BLaER1 treated with 17β-estradiol and CSF1 and Interleukin-3, amounts not matched to agents 10 nM and 100 nM (cell line): Measurements from ENCODE around the gene GPER1.

Source experiments
- H3K27ac ChIP-seq, 11 experiments: shearing (Covaris generic); formaldehyde crosslinking; 2 replicates each; pipeline ENCODE4 v1.8.1; 2022
- H3K27me3 ChIP-seq, 11 experiments: shearing (Covaris generic); formaldehyde crosslinking; 2 replicates each; pipeline ENCODE4 v1.8.1; 2022
- H3K36me3 ChIP-seq, 11 experiments: shearing (Covaris generic); formaldehyde crosslinking; 2 replicates each; pipeline ENCODE4 v1.8.1; 2022
- H3K4me1 ChIP-seq, 10 experiments: shearing (Covaris generic); formaldehyde crosslinking; 2 replicates each; pipeline ENCODE4 v1.8.1; 2022
- H3K4me2 ChIP-seq, 11 experiments: shearing (Covaris generic); formaldehyde crosslinking; 2 replicates each; pipeline ENCODE4 v1.8.1; 2022
- H3K4me3 ChIP-seq, 10 experiments: shearing (Covaris generic); formaldehyde crosslinking; 2 replicates each; pipeline ENCODE4 v1.8.1; 2022
- H3K9ac ChIP-seq, 11 experiments: shearing (Covaris generic); formaldehyde crosslinking; 2 replicates each; pipeline ENCODE4 v1.8.1; 2022
- H3K9me3 ChIP-seq, 11 experiments: shearing (Covaris generic); formaldehyde crosslinking; replicated peaks in 1 of 11; 2 replicates each; pipeline ENCODE4 v1.8.1; 2022
- H4K20me1 ChIP-seq, 11 experiments: shearing (Covaris generic); formaldehyde crosslinking; 2 replicates each; pipeline ENCODE4 v1.8.1; 2022
- Cebpa-rat ChIP-seq, 11 experiments: shearing (Covaris generic); IDR thresholded peaks; 2 replicates each; pipeline ENCODE4 v1.8.1; 2022

Gene GPER1

GRCh38 chr7:1052031-1052818 is 35.7 kb upstream of the GPER1 start:
- H3K4me1 ChIP-seq, result peaks cover 91 to 100% (median 99%) of the 10 kb centered on the region in 10 experiments
- no peak for TF ChIP-seq Cebpa-rat (IDR thresholded peaks at IDR 0.05)
- peaks cover 0 to 2% (median 0%) of the 10 kb centered on the region in 11 experiments; a peak in 3 of 22 replicates for H3K36me3 ChIP-seq
- H3K27me3 ChIP-seq, result peaks cover 0 to 20% (median 0%) of the 10 kb centered on the region in 11 experiments; a peak in 4 of 22 replicates
- H3K9ac ChIP-seq, result peak overlapping the region in 10 of 11 experiments; percentile 27 to 85 (median 60); a peak in 19 of 22 replicates
- no peaks in the 10 kb centered on the region for H3K9me3 ChIP-seq
- H3K4me3 ChIP-seq, result no peak overlapping the region; a peak in 1 of 20 replicates
- H4K20me1 ChIP-seq, result peaks cover 0 to 78% (median 31%) of the 10 kb centered on the region in 11 experiments; a peak in 15 of 22 replicates
- peak overlapping the region; percentile 86 to 100 (median 100) for H3K4me2 ChIP-seq
- H3K27ac ChIP-seq, result peak overlapping the region; percentile 41 to 92 (median 67); a peak in 20 of 22 replicates

GRCh38 chr7:1053002-1053411 is 34.9 kb upstream of the GPER1 start:
- Histone ChIP-seq H3K4me3 (no peak overlapping the region; a peak in 1 of 20 replicates), H3K27me3 (peaks cover 0 to 20% (median 0%) of the 10 kb centered on the region in 11 experiments; a peak in 4 of 22 replicates), H3K36me3 (peaks cover 0 to 9% (median 5%) of the 10 kb centered on the region in 11 experiments; a peak in 14 of 22 replicates), H3K9me3 (no peaks in the 10 kb centered on the region), H3K9ac (peak overlapping the region in 10 of 11 experiments; percentile 27 to 85 (median 60); a peak in 19 of 22 replicates), H4K20me1 (peaks cover 0 to 78% (median 31%) of the 10 kb centered on the region in 11 experiments; a peak in 15 of 22 replicates), H3K4me1 (peaks cover 91 to 100% (median 99%) of the 10 kb centered on the region in 10 experiments), H3K27ac (peak overlapping the region; percentile 41 to 92 (median 67); a peak in 21 of 22 replicates), H3K4me2 (peak overlapping the region; percentile 86 to 100 (median 100))
- no peak for TF ChIP-seq Cebpa-rat (IDR thresholded peaks at IDR 0.05)

DNA sequence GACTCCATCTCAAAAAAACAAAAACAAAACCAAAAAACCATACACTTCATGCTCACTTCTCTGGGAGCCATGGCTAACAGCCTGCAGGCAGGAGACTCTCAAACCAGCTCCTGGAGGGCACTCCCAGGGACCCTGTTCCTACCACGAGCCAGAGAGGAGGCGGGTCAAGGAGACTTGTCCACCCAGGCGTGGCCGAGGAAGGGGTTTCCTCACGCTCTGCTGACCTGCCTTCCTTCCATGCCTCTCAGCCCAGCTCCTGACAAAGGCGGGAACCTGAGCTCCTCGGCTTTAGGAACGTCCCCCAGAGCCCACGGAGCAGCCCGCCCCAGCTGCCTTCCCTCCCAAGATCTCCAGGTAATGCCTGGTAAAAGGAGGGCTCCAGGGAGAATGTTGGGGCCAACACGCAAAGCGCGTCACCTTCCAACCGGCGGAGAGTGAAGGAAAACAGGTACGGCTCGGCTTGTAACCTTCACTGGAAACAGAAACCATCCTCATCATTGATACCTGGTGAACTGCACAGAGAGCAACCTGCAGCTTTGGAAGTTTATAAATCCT is 34.0 kb upstream of the GPER1 start:
- peak overlapping the region in 9 of 11 experiments; percentile 17 to 85 (median 78); a peak in 14 of 22 replicates for H3K9ac ChIP-seq
- H3K27me3 ChIP-seq, result peaks cover 0 to 20% (median 0%) of the 10 kb centered on the region in 11 experiments; a peak in 4 of 22 replicates
- peak overlapping the region; percentile 86 to 100 (median 100) for H3K4me2 ChIP-seq
- H3K27ac ChIP-seq, result peak overlapping the region in 7 of 11 experiments; percentile 11 to 92 (median 84); a peak in 11 of 22 replicates
- H3K9me3 ChIP-seq, result no peaks in the 10 kb centered on the region
- H4K20me1 ChIP-seq, result peaks cover 0 to 78% (median 32%) of the 10 kb centered on the region in 11 experiments; a peak in 15 of 22 replicates
- peaks cover 0 to 15% (median 10%) of the 10 kb centered on the region in 11 experiments; a peak in 14 of 22 replicates for H3K36me3 ChIP-seq
- H3K4me1 ChIP-seq, result peaks cover 91 to 100% (median 99%) of the 10 kb centered on the region in 10 experiments
- TF ChIP-seq Cebpa-rat (IDR thresholded peaks at IDR 0.05), result no peak
- peak overlapping the region in 3 of 10 experiments; percentile 6 to 56 (median 9); a peak in 1 of 20 replicates for H3K4me3 ChIP-seq

DNA sequence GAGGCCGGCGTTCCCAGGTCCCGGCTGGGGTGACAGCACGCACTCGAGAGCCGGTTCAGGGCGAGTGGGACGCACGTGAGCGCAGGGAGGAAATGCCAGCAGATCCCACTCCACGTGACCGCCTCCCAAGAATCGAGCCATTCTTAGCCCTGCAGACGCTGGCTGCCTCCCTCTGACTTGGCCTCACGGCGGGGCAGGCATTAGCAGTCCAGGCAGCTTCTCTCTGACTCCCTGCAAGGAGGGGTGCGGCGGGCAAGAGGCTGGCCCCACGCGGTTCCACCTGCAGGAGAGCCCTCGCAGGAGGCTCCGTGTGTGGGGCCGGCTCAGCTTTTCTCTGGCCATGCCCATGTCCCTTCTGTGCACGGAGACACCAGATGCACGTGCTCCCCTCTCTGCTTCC is 33.5 kb upstream of the GPER1 start:
- Histone ChIP-seq H3K4me1 (peaks cover 90 to 100% (median 98%) of the 10 kb centered on the region in 10 experiments), H3K9ac (peak overlapping the region in 10 of 11 experiments; percentile 17 to 85 (median 78); a peak in 15 of 22 replicates), H4K20me1 (peaks cover 0 to 77% (median 31%) of the 10 kb centered on the region in 11 experiments; a peak in 14 of 22 replicates)

GRCh38 chr7:1054861-1055450 is 33.0 kb upstream of the GPER1 start:
- H3K36me3 ChIP-seq, result peaks cover 0 to 15% (median 10%) of the 10 kb centered on the region in 11 experiments; a peak in 14 of 22 replicates
- H3K27ac ChIP-seq, result peak overlapping the region in 10 of 11 experiments; percentile 20 to 92 (median 80); a peak in 19 of 22 replicates
- peak overlapping the region; percentile 45 to 85 (median 78); a peak in 21 of 22 replicates for H3K9ac ChIP-seq
- H3K27me3 ChIP-seq, result peaks cover 0 to 20% (median 0%) of the 10 kb centered on the region in 11 experiments; a peak in 4 of 22 replicates
- peak overlapping the region; percentile 86 to 100 (median 100) for H3K4me2 ChIP-seq
- no peak for TF ChIP-seq Cebpa-rat (IDR thresholded peaks at IDR 0.05)
- no peaks in the 10 kb centered on the region for H3K9me3 ChIP-seq
- peak overlapping the region; percentile 30 to 69 (median 63) for H3K4me3 ChIP-seq
- H3K4me1 ChIP-seq, result peaks cover 86 to 96% (median 95%) of the 10 kb centered on the region in 10 experiments
- H4K20me1 ChIP-seq, result peaks cover 0 to 73% (median 26%) of the 10 kb centered on the region in 11 experiments; a peak in 14 of 22 replicates

More for the DNA sequence above, 33.5 kb upstream of the GPER1 start:
- Histone ChIP-seq H3K27ac (peak overlapping the region in 7 of 11 experiments; percentile 79 to 92 (median 84); a peak in 15 of 22 replicates), H3K4me2 (peak overlapping the region; percentile 86 to 100 (median 100)), H3K27me3 (peaks cover 0 to 20% (median 0%) of the 10 kb centered on the region in 11 experiments; a peak in 4 of 22 replicates), H3K9me3 (no peaks in the 10 kb centered on the region), H3K36me3 (peaks cover 0 to 15% (median 10%) of the 10 kb centered on the region in 11 experiments; a peak in 14 of 22 replicates), H3K4me3 (peak overlapping the region in 6 of 10 experiments; percentile 9 to 67 (median 60); a peak in 7 of 20 replicates)
- TF ChIP-seq Cebpa-rat (IDR thresholded peaks at IDR 0.05), result no peak

- H3K9ac ChIP-seq, result peak overlapping the region; percentile 45 to 85 (median 78)
- peak overlapping the region; percentile 30 to 69 (median 63) for H3K4me3 ChIP-seq
- H3K27me3 ChIP-seq, result peaks cover 0 to 20% (median 0%) of the 10 kb centered on the region in 11 experiments; a peak in 4 of 22 replicates
- peak overlapping the region in 10 of 11 experiments; percentile 20 to 92 (median 80); a peak in 20 of 22 replicates for H3K27ac ChIP-seq
- H4K20me1 ChIP-seq, result peaks cover 0 to 73% (median 28%) of the 10 kb centered on the region in 11 experiments; a peak in 14 of 22 replicates
- peaks cover 86 to 96% (median 95%) of the 10 kb centered on the region in 10 experiments for H3K4me1 ChIP-seq
- TF ChIP-seq Cebpa-rat (IDR thresholded peaks at IDR 0.05), result no peak
- H3K4me2 ChIP-seq, result peak overlapping the region; percentile 86 to 100 (median 100)
- H3K9me3 ChIP-seq, result no peaks in the 10 kb centered on the region
- peaks cover 0 to 15% (median 10%) of the 10 kb centered on the region in 11 experiments; a peak in 14 of 22 replicates for H3K36me3 ChIP-seq
These were observed 32.4 kb upstream of the GPER1 start for GRCh38 chr7:1055491-1055955.

- Histone ChIP-seq H3K9ac (peak overlapping the region; percentile 45 to 85 (median 78); a peak in 21 of 22 replicates), H3K36me3 (peaks cover 0 to 15% (median 10%) of the 10 kb centered on the region in 11 experiments; a peak in 14 of 22 replicates), H3K4me3 (peak overlapping the region; percentile 30 to 69 (median 63); a peak in 19 of 20 replicates), H3K27ac (peak overlapping the region in 10 of 11 experiments; percentile 20 to 92 (median 80); a peak in 20 of 22 replicates), H3K27me3 (peaks cover 0 to 20% (median 0%) of the 10 kb centered on the region in 11 experiments; a peak in 4 of 22 replicates), H4K20me1 (peaks cover 0 to 75% (median 34%) of the 10 kb centered on the region in 11 experiments; a peak in 17 of 22 replicates), H3K4me1 (peaks cover 86 to 96% (median 95%) of the 10 kb centered on the region in 10 experiments), H3K4me2 (peak overlapping the region; percentile 86 to 100 (median 100)), H3K9me3 (no peaks in the 10 kb centered on the region)
- TF ChIP-seq Cebpa-rat (IDR thresholded peaks at IDR 0.05), result peak in 7 of 11 experiments; percentile 15 to 73 (median 47); a peak in 10 of 22 replicates
These were observed 31.7 kb upstream of the GPER1 start for GRCh38 chr7:1055956-1056784.
